NB4 (cell line): ENCODE measurements around the gene CHD2.

Source experiments
- DNase-seq: peaks from one replicate; pipeline ENCODE4 v3.0.0; 2010; ENCODE audit warnings: low read depth
- H3K4me3 ChIP-seq: one replicate; pipeline ENCODE4 v1.5.1; 2011; ENCODE audit warnings: mild to moderate bottlenecking, low read depth, low read length, moderate library complexity
- CTCF ChIP-seq: IDR thresholded peaks from one replicate; pipeline ENCODE4 v1.5.1; 2012; ENCODE audit warnings: low read depth, low read length
- MAX ChIP-seq: IDR thresholded peaks from 2 replicates; pipeline ENCODE4 v1.6.1; 2011; ENCODE audit warnings: low read depth, low read length
- MYC ChIP-seq: IDR thresholded peaks from 2 replicates; pipeline ENCODE4 v1.6.1; 2011; ENCODE audit warnings: low read depth, low read length
- POLR2A ChIP-seq: IDR thresholded peaks from 2 replicates; pipeline ENCODE4 v1.6.1; 2011; ENCODE audit warnings: mild to moderate bottlenecking; ENCODE audit not compliant: insufficient read length; ENCODE audit errors: extremely low read depth

Gene CHD2

GRCh38 chr15:92958105-92958504 is 58.0 kb downstream of the CHD2 start:
- no peak overlapping the region for H3K4me3 ChIP-seq
- TF ChIP-seq CTCF (no peak), POLR2A (no peak), MYC (no peak), MAX (no peak)
- DNase-seq: peak; percentile 11

- no peak overlapping the region for H3K4me3 ChIP-seq
- DNase-seq: no peak
- TF ChIP-seq MYC: no peak
These were observed 59.1 kb downstream of the CHD2 start for GRCh38 chr15:92959219-92959618.

- H3K4me3 ChIP-seq: no peak overlapping the region
- TF ChIP-seq MAX: no peak
- no peak for TF ChIP-seq MYC
- TF ChIP-seq CTCF: no peak
- no peak for TF ChIP-seq POLR2A
- DNase-seq: no peak
These were observed 61.0 kb downstream of the CHD2 start for GRCh38 chr15:92960996-92961681.

- H3K4me3 ChIP-seq: no peak overlapping the region
- TF ChIP-seq MYC (no peak), MAX (no peak), CTCF (no peak), POLR2A (no peak)
- no peak for DNase-seq
These were observed 62.8 kb downstream of the CHD2 start for GRCh38 chr15:92962914-92963313.

GRCh38 chr15:92963794-92964193 is 63.7 kb downstream of the CHD2 start:
- TF ChIP-seq CTCF: no peak
- TF ChIP-seq POLR2A: no peak
- TF ChIP-seq MYC: no peak
- no peak for TF ChIP-seq MAX
- H3K4me3 ChIP-seq: no peak overlapping the region
- DNase-seq: no peak

GRCh38 chr15:92968926-92969651 is 69.0 kb downstream of the CHD2 start:
- H3K4me3 ChIP-seq: no peak overlapping the region
- DNase-seq: peak; percentile 42
- TF ChIP-seq CTCF: no peak
- TF ChIP-seq POLR2A: no peak
- TF ChIP-seq MYC: no peak
- TF ChIP-seq MAX: no peak
